IMR-90 (cell line): Measurements from ENCODE around the gene RHOC.

Experiments
- BHLHE40 ChIP-seq: fragments of 150-350 bp; IDR thresholded peaks from 2 replicates; pipeline ENCODE4 v1.6.1; 2016; ENCODE audit warnings: mild to moderate bottlenecking, low read depth, low read length
- POLR2A ChIP-seq: IDR thresholded peaks from 2 replicates; pipeline ENCODE4 v1.6.1; 2012; ENCODE audit warnings: mild to moderate bottlenecking, low read depth, low read length
- RAD21 ChIP-seq: IDR thresholded peaks from 2 replicates; pipeline ENCODE4 v1.6.1; 2012; ENCODE audit warnings: low read length, improper control_type of control experiment
- RCOR1 ChIP-seq: IDR thresholded peaks from 2 replicates; pipeline ENCODE4 v1.6.1; 2012; ENCODE audit warnings: mild to moderate bottlenecking, low read length, improper control_type of control experiment; ENCODE audit not compliant: insufficient replicate concordance
- SMC3 ChIP-seq: fragments of 150-350 bp; IDR thresholded peaks from 2 replicates; pipeline ENCODE4 v1.6.1; 2016; ENCODE audit warnings: low read depth, mild to moderate bottlenecking, antibody characterized with exemption, low read length, moderate library complexity
- TF ChIP-seq, protein P1 (sequence below): conservative IDR thresholded peaks from 2 replicates; pipeline ENCODE4 v1.5.1; 2012; ENCODE audit warnings: mild to moderate bottlenecking, low read depth, low read length, improper control_type of control experiment

DNA sequence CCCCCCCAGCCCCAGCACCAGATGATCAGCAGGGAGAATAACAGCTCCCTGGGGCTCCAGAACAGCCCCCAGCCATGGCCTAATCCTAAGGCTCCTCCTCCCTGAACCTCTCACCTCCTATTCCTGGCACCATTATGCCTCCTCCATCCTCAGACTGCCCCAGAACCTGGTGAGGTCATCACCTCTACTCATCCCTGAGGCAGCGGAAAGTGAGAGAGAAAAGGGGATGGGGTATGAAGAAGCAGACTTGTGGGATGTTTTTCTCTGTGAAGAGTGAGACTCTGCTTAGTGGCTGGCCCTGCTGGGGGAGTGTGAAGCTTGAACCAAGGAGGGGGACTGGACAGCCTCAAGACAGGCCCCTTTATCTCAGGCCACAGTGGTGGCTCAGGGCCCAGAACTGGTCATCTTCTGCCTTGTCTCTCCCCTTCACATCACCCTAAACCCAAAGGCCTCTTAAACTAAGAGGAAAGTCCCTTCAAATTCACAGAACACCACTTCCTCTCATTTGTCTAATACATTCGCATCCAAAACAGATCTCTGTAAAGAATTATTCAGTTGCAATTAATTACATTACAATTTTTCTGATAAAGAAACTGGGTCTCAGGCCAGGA is 10.4 kb upstream of the RHOC start:
- TF ChIP-seq, protein P1, sequence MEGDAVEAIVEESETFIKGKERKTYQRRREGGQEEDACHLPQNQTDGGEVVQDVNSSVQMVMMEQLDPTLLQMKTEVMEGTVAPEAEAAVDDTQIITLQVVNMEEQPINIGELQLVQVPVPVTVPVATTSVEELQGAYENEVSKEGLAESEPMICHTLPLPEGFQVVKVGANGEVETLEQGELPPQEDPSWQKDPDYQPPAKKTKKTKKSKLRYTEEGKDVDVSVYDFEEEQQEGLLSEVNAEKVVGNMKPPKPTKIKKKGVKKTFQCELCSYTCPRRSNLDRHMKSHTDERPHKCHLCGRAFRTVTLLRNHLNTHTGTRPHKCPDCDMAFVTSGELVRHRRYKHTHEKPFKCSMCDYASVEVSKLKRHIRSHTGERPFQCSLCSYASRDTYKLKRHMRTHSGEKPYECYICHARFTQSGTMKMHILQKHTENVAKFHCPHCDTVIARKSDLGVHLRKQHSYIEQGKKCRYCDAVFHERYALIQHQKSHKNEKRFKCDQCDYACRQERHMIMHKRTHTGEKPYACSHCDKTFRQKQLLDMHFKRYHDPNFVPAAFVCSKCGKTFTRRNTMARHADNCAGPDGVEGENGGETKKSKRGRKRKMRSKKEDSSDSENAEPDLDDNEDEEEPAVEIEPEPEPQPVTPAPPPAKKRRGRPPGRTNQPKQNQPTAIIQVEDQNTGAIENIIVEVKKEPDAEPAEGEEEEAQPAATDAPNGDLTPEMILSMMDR, result no peak
- TF ChIP-seq POLR2A (no peak), SMC3 (no peak), RCOR1 (no peak), BHLHE40 (no peak), RAD21 (no peak)
